ENCODE data around the gene TRIP4.

- TF ChIP-seq CTCF (IDR thresholded peaks at IDR 0.05; ENCODE audit: poor library complexity) (no peak), EZH2 (IDR thresholded peaks at IDR 0.05; ENCODE audit: borderline replicate concordance) (no peak), EZH2phosphoT487 (IDR thresholded peaks at IDR 0.05; ENCODE audit: low read depth, severe bottlenecking, unreplicated experiment) (no peak)
Observed at GRCh38 chr15:64349375-64349774, 38.3 kb upstream of the TRIP4 start.

Measured in hepatocyte (in vitro differentiated cells).